HG03045 (cell line): ENCODE measurements around the gene DAB1.
"Not testable (repeated sequence)": the region's sequence is repeated elsewhere in the genome, so short reads cannot be mapped to it uniquely, and the experiment has no call there.

Source experiments
- ATAC-seq: cut with Tn5 transposase; IDR thresholded peaks from one replicate; pipeline ENCODE4 v1.9.1; 2021; ENCODE audit warnings: mild to moderate bottlenecking, moderate library complexity; ENCODE audit not compliant: unreplicated experiment

DAB1 gene

GRCh38 chr1:57232500-57232899 is 191.4 kb downstream of the DAB1 start:
- no peak for ATAC-seq

- no peak for ATAC-seq
Measured at GRCh38 chr1:57229998-57230397, 193.9 kb downstream of the DAB1 start.

GRCh38 chr1:57229076-57229475 is 194.8 kb downstream of the DAB1 start:
- ATAC-seq = no peak

DNA sequence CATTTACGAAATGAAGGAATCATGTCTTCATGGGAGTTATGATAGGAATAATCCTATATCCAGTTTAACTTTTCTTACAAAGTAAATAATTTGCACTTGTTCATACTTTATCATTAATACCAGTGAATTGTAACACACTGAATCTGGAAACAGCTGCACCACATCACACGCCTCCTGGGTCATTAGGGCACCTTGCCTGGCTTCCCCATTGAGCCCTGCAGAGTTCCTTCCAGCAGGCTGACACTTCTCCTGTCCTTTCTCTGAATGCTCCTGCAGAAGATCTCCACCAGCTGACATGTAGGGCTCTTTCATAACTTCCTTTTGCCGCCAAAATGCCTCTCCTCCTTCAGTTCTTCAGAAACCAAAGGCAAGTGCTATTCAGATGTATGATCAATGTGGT is 201.1 kb downstream of the DAB1 start:
- no peak for ATAC-seq

GRCh38 chr1:57222307-57222706 is 201.6 kb downstream of the DAB1 start:
- no peak for ATAC-seq

DNA sequence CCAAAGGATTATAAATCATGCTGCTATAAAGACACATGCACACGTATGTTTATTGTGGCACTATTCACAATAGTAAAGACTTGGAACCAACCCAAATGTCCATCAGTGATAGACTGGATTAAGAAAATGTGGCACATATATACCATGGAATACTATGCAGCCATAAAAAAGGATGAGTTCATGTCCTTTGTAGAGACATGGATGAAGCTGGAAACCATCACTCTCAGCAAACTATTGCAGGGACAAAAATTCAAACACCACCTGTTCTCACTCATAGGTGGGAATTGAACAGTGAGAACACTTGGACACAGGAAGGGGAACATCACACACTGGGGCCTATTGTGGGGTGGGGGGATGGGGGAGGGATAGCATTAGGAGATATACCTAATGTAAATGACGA is 203.0 kb downstream of the DAB1 start:
- ATAC-seq = not testable (repeated sequence)

GRCh38 chr1:57218487-57219079 is 205.3 kb downstream of the DAB1 start:
- ATAC-seq = no peak

DNA sequence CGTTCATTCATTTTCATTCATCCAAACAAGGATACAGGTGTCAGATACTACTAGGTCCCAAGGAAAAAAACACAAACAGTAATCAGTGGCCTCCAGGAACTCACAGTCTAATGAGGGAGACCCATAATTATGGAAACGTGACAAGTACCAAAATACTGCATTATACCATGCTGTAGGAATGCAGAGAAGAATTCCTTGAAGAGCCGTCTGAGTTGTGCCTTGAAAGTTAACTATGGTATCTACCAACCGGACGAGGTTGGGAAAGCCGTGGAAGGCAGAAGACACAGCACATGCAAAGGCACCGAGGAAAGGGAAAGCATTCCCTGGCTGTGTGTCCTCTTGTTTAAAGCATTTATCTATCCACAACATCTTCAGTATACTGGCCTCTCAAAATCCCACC is 206.0 kb downstream of the DAB1 start:
- ATAC-seq = no peak

GRCh38 chr1:57214951-57215575 is 208.8 kb downstream of the DAB1 start:
- ATAC-seq = no peak

DNA sequence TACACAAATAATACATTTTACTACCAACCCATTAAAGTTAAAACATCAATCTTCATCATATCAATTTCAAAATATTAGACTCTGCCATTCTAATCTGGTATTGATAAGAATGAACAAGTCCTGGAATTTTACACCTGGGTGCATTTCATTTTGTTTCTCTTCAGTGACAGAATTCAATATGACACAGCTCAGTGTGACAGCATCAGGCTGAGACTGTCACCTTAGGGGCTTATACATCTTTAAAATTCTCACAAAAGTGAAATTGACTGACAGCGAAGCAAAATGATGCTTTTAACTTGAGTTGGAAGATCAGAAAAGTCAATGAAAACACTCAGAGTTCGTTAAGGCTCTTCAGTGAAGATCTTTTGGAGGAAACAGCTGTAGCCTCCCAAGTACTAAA is 213.0 kb downstream of the DAB1 start:
- ATAC-seq = no peak

DNA sequence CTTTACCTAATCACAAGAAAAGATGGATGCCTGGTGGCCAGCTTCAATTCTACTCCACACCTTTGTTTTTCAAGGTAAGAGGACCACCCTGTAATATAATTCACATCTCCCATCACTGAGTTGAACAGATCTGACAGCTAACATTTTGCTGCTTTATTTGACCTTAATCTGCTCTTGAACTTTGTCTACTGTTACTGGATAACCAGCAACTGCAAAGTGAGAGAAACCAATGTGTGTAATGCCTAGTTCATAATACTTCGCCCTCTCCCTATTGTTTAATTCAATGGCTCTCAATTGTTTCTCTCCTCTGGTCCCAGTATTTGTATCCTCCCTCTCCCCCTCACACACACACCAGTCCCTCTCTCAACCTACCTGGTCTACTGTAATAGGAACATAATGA is 214.4 kb downstream of the DAB1 start:
- no peak for ATAC-seq

DNA sequence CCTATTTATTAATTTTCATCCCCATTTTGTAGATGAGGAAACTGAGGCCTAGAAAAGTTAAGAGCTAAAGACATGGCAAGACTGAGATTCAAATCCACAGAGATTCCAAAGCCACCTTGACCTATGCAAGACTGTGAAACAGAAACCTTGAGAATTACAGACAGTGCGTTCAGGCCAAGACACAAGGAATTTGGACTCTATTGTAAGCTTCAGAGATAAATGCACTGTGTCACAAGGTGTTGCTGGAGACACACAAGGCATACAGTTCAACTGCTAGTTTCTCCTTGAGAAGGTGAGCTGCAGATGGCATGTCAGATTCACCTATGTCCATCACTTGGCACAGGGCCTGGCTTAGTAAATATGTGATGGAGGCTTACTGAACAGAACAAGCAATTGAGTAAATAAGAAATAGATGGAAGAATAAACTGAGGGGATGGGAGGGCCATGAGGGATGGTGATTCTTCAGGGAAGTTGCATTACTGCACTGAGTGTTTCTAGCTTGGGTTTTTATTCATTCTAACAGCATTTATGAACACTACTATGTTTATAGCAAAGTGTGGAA is 215.0 kb downstream of the DAB1 start:
- ATAC-seq = no peak

GRCh38 chr1:57206038-57206437 is 217.8 kb downstream of the DAB1 start:
- ATAC-seq = no peak

DNA sequence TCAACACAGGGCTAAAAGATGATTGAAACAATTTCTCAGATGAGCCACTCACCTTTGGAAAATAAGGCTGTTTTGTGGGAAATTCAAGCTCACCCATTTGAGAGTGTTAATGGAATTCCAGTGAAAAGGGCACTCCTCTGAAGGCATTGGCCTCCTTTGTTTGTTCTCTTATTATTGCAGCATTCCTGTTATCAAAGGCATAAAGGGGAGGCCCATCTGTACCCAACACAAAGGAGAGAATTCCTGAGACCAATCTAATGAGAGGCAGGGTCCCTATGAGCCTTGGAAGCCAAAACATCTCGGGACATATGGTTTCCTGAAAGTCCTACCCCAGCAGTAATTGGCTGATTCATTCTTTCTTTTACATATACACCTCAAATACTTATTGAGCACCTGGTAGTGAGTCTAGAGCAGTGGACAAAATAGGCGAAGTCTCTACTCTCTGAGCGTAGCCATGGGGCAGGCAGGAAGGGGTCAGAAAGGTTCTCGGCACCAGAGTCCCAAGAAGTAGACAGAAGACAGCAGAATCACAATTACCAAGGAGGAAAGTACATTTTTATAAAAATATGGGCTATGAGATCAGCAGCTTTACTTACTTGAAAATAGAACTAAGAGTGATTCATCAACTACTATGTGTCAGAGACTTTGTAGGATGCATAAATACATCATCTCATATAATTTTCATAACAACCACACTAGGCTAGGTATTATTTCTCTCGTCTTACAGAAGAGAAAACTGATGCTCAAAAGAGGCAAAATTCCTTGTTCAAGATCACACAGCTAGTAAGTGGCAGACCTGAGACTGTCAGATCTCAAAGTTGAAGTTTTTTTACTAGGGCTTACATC is 218.7 kb downstream of the DAB1 start:
- no peak for ATAC-seq

GRCh38 chr1:57204091-57204490 is 219.8 kb downstream of the DAB1 start:
- ATAC-seq = no peak

GRCh38 chr1:57202241-57202640 is 221.6 kb downstream of the DAB1 start:
- no peak for ATAC-seq

DNA sequence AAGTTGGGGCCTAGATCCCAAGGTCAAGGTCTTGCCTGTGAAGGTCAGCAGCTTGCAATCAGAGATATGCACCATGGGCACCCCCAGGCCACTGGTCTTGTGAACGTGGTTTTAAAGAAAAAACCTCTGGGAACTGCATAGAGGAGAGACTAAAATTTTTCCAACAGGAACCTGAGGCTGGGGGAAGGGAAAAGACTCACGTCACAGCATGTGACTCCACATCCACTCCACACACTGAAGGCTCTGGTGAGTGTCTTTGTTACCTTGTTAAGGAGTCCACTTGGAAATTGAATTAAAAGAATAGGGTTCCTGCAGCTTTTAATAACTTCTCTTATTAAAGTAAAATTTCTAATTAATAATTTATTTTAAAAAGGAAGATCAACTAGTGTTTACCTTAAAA is 224.9 kb downstream of the DAB1 start:
- ATAC-seq = no peak

GRCh38 chr1:57195436-57195941 is 228.4 kb downstream of the DAB1 start:
- no peak for ATAC-seq

GRCh38 chr1:57192222-57192621 is 231.6 kb downstream of the DAB1 start:
- no peak for ATAC-seq

DNA sequence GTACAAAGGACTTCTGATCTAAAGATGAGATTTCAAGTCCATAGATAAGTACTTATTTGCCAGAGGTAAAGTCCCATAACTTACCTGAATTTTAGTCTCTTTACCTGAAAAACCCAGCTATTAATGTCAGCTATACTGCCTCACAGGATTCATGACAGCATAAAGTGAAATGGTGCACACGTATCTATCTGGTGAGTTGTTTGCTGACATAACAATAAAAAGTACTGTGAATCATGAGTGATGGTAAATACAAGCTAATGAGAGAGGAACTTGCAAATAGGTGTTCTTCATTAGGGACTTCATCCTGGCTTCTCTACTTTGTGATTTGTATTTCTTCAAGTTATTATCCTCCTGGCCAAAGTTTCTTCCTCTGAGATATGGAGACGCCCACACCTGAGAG is 233.0 kb downstream of the DAB1 start:
- no peak for ATAC-seq

GRCh38 chr1:57188168-57188567 is 235.7 kb downstream of the DAB1 start:
- ATAC-seq = no peak

DNA sequence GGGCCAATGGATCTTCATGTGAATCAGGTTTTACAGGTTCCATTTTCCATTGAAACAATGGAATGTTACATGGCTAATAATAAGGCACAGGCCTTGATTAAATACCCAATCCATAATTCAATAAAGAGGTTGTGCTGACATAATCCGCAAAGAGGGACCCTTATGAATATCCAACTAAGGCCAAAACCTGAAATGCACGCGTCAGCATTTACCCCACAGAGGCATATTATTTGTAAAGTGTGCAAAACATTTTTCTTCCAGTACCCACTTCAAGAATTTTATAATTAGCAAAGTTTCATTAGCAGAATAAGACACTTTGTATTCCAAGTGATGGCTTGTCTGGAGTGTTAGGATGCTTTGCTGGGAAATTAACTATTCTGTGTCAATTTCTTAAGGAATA is 237.4 kb downstream of the DAB1 start:
- no peak for ATAC-seq
